ENCODE data around the gene LRAT. TPM values are rescaled to one million over a fixed set of nuclear protein-coding genes. Genes with fewer than 3 reads are reported as not detected.

The LRAT gene
- total RNA-seq, 2 experiments from 2014 or later = not detected

Other genes with a start within 250 kb of the LRAT start
- 10 to 100 TPM; 74.4 to 80.8 TPM for gene PLRG1, start 193.6 kb upstream of the LRAT start, total RNA-seq
- gene FGB, start 181.0 kb upstream of the LRAT start, total RNA-seq = not detected
- not detected for gene FGA, start 153.3 kb upstream of the LRAT start, total RNA-seq
- not detected for gene FGG, start 131.3 kb upstream of the LRAT start, total RNA-seq
- gene RBM46, start 37.3 kb downstream of the LRAT start, total RNA-seq = not detected